ENCODE data around the gene KRTAP5-4.

Gene KRTAP5-4

DNA sequence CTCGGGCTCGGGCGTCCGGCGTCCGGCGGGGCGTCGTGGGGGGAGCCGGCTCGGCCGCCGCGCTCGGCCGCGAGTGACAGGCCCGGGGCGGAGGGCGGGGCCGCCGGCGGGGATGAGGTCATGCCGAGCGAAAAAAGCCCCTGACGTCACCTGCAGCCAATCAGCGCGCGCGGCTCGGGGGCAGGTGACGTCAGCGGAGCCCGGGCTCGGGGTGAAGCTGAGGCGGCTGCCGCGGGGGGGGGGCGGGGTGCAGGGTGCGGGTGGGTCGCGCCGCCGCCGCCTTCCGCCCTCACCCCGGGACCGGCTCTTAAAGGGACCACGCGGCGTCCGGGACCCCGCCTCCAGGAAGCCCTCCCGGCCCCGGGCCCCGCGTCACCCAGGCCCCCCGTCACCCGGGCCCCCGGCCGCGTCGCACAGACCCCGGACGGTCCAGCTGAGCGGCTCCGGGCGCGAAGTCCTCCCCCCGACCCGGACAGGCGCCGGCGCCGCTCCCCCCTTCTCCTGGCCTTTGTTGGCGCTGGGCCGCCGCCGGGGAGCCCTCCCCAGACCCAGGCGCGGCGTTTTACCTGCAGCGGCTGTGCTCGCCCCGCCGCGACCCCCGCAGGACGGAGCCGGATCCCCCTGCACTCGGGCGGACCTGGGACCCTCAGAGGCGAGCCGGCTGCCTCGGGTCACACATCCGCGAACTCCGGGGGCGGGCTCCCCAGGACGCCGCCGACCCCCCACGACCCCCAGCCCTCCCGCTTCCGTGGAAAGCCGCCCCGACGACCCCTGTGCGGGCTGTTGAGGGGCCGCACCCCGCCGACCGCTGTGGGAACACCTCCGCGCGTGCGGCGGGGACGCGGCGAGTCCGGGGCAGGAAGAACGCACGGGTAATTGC is 49.5 kb downstream of the KRTAP5-4 start, which contains the start of gene DUSP8:
DUSP8 (minus strand) TSS at position 75 of the 880 bp plus-strand sequence. CDS start 6,445 bp downstream, outside the sequence.
- peak; percentile 71 for DNase-seq
- no peaks in the 10 kb centered on the region for H4K20me1 ChIP-seq (ENCODE audit: insufficient read depth, low read length)
- no peaks in the 10 kb centered on the region for H3K9me3 ChIP-seq (replicated peaks; ENCODE audit: insufficient read depth, low read length)
- no peaks in the 10 kb centered on the region for H3K79me2 ChIP-seq (ENCODE audit: low read length)
- no peaks in the 10 kb centered on the region for H3K9me2 ChIP-seq (replicated peaks; ENCODE audit: insufficient read depth, low read length)
- H2AFZ ChIP-seq (ENCODE audit: low read length), result 0 out of 2 replicates have a peak within 1 kb of the TSS, but pooled peaks have one; percentile 18
- H3K27me3 ChIP-seq (replicated peaks; ENCODE audit: insufficient read depth, low read length), result peaks cover 81% of the 10 kb centered on the region
- H3F3A ChIP-seq (ENCODE audit: insufficient read depth, low read length), result 0 out of 2 replicates have a peak, but pooled peaks cover 3% of the 10 kb centered on the region
- no peaks in the 10 kb centered on the region for H3K4me1 ChIP-seq (ENCODE audit: low read length)
- H3K4me2 ChIP-seq (ENCODE audit: low read depth, low read length), result peak within 1 kb of the TSS; percentile 67
- TF ChIP-seq EZH2phosphoT487 (IDR thresholded peaks at IDR 0.05; ENCODE audit: low read length), result no peak
- TF ChIP-seq, protein P1, sequence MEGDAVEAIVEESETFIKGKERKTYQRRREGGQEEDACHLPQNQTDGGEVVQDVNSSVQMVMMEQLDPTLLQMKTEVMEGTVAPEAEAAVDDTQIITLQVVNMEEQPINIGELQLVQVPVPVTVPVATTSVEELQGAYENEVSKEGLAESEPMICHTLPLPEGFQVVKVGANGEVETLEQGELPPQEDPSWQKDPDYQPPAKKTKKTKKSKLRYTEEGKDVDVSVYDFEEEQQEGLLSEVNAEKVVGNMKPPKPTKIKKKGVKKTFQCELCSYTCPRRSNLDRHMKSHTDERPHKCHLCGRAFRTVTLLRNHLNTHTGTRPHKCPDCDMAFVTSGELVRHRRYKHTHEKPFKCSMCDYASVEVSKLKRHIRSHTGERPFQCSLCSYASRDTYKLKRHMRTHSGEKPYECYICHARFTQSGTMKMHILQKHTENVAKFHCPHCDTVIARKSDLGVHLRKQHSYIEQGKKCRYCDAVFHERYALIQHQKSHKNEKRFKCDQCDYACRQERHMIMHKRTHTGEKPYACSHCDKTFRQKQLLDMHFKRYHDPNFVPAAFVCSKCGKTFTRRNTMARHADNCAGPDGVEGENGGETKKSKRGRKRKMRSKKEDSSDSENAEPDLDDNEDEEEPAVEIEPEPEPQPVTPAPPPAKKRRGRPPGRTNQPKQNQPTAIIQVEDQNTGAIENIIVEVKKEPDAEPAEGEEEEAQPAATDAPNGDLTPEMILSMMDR (IDR thresholded peaks at IDR 0.05; ENCODE audit: low read length), result no peak
- TF ChIP-seq EZH2 (optimal IDR thresholded peaks at IDR 0.05; ENCODE audit: low read depth, low read length), result peak; percentile 81
- H3K36me3 ChIP-seq (replicated peaks; ENCODE audit: insufficient read depth, low read length), result no peaks in the 10 kb centered on the region
- peak within 1 kb of the TSS; percentile 45; the same call in 1 of the 2 replicates for H3K9ac ChIP-seq (ENCODE audit: low read length)
- H3K4me3 ChIP-seq (ENCODE audit: low read length), result peak within 1 kb of the TSS; percentile 35
- no peak within 1 kb of the TSS for H3K27ac ChIP-seq (ENCODE audit: low read length)

GRCh38 chr11:1571760-1572196 is 50.2 kb downstream of the KRTAP5-4 start:
- Histone ChIP-seq H3K79me2 (ENCODE audit: low read length) (no peaks in the 10 kb centered on the region), H3K4me2 (ENCODE audit: low read depth, low read length) (no peak overlapping the region), H3K4me1 (ENCODE audit: low read length) (no peaks in the 10 kb centered on the region), H4K20me1 (ENCODE audit: insufficient read depth, low read length) (no peaks in the 10 kb centered on the region), H3K9me3 (replicated peaks; ENCODE audit: insufficient read depth, low read length) (no peaks in the 10 kb centered on the region), H3K9me2 (replicated peaks; ENCODE audit: insufficient read depth, low read length) (no peaks in the 10 kb centered on the region), H3K36me3 (replicated peaks; ENCODE audit: insufficient read depth, low read length) (no peaks in the 10 kb centered on the region), H3K9ac (ENCODE audit: low read length) (no peak overlapping the region), H3K27ac (ENCODE audit: low read length) (no peak overlapping the region), H3F3A (ENCODE audit: insufficient read depth, low read length) (0 out of 2 replicates have a peak, but pooled peaks cover 3% of the 10 kb centered on the region), H2AFZ (ENCODE audit: low read length) (no peak overlapping the region), H3K27me3 (replicated peaks; ENCODE audit: insufficient read depth, low read length) (peaks cover 77% of the 10 kb centered on the region), H3K4me3 (ENCODE audit: low read length) (no peak overlapping the region)
- DNase-seq, result no peak
- TF ChIP-seq, protein P1 (IDR thresholded peaks at IDR 0.05; ENCODE audit: low read length), result no peak
- TF ChIP-seq EZH2phosphoT487 (IDR thresholded peaks at IDR 0.05; ENCODE audit: low read length) (no peak), EZH2 (optimal IDR thresholded peaks at IDR 0.05; ENCODE audit: low read depth, low read length) (no peak)
